GM23338 (cell line): ENCODE results near the gene CCDC91. TPM values are rescaled to one million over a fixed set of nuclear protein-coding genes. Genes with fewer than 3 reads are reported as not detected.

Source experiments
- ATAC-seq: fragments of 200-7000 bp; cut with Tn5 transposase; 3 replicates; pipeline ENCODE4 v1.9.1; 2020
- DNase-seq: peaks from one replicate; pipeline ENCODE4 v3.0.0-alpha.2; 2015; ENCODE audit warnings: low spot score
- H2AFZ ChIP-seq: fragments of 200-600 bp; sonication (generic); 2 replicates; pipeline ENCODE4 v1.8.0; 2016; ENCODE audit warnings: antibody characterized with exemption, mild to moderate bottlenecking, moderate library complexity
- H3F3A ChIP-seq: fragments of 200-600 bp; sonication (generic); replicated peaks from 2 replicates; pipeline ENCODE4 v1.8.0; 2017; ENCODE audit warnings: antibody characterized with exemption, mixed run types, low read depth
- H3K27ac ChIP-seq: fragments of 200-600 bp; sonication (generic); 2 replicates; pipeline ENCODE4 v1.6.1; 2016; ENCODE audit warnings: low read depth
- H3K27me3 ChIP-seq: fragments of 200-600 bp; sonication (generic); 2 replicates; pipeline ENCODE4 v1.8.0; 2016; ENCODE audit warnings: mild to moderate bottlenecking, mixed run types, moderate library complexity; ENCODE audit not compliant: insufficient read depth
- H3K36me3 ChIP-seq: fragments of 200-600 bp; sonication (generic); 2 replicates; pipeline ENCODE4 v1.8.0; 2016; ENCODE audit warnings: mild to moderate bottlenecking; ENCODE audit not compliant: insufficient read depth
- H3K4me1 ChIP-seq: fragments of 200-600 bp; sonication (generic); 2 replicates; pipeline ENCODE4 v1.8.0; 2016; ENCODE audit warnings: mild to moderate bottlenecking, moderate library complexity; ENCODE audit not compliant: insufficient read depth
- H3K4me2 ChIP-seq: fragments of 200-600 bp; sonication (generic); 2 replicates; pipeline ENCODE4 v1.7.1; 2017; ENCODE audit warnings: mixed run types
- H3K4me3 ChIP-seq: fragments of 200-600 bp; sonication (generic); 2 replicates; pipeline ENCODE4 v1.6.1; 2016; ENCODE audit warnings: mixed run types
- H3K79me2 ChIP-seq: fragments of 200-600 bp; sonication (generic); replicated peaks from 2 replicates; pipeline ENCODE4 v1.8.0; 2017; ENCODE audit warnings: mild to moderate bottlenecking; ENCODE audit not compliant: insufficient read depth
- H3K9me2 ChIP-seq: fragments of 200-600 bp; sonication (generic); 2 replicates; pipeline ENCODE4 v1.8.0; 2017; ENCODE audit not compliant: insufficient read depth
- H4K20me1 ChIP-seq: fragments of 200-600 bp; sonication (generic); replicated peaks from 2 replicates; pipeline ENCODE4 v1.8.0; 2017; ENCODE audit warnings: mild to moderate bottlenecking; ENCODE audit not compliant: insufficient read depth
- H3K27ac Mint-ChIP-seq: 2 replicates; pipeline ENCODE4 v1.8.0; 2020; ENCODE audit warnings: inconsistent platforms, mild to moderate bottlenecking, moderate library complexity, mixed read lengths
- H3K27me3 Mint-ChIP-seq: 3 replicates; pipeline ENCODE4 v1.8.0; 2022; ENCODE audit warnings: low read depth, mild to moderate bottlenecking, moderate library complexity, mixed read lengths, inconsistent platforms; ENCODE audit not compliant: insufficient read depth, poor library complexity
- H3K36me3 Mint-ChIP-seq: 3 replicates; pipeline ENCODE4 v1.8.0; 2021; ENCODE audit warnings: low read depth, mild to moderate bottlenecking, inconsistent platforms, moderate library complexity, mixed read lengths
- H3K4me1 Mint-ChIP-seq: 3 replicates; pipeline ENCODE4 v1.8.0; 2020; ENCODE audit warnings: mild to moderate bottlenecking, inconsistent platforms, mixed read lengths
- H3K4me3 Mint-ChIP-seq: 3 replicates; pipeline ENCODE4 v1.8.0; 2021; ENCODE audit warnings: moderate library complexity, mild to moderate bottlenecking, inconsistent platforms, mixed read lengths
- H3K9me3 Mint-ChIP-seq: 3 replicates; pipeline ENCODE4 v1.8.0; 2020; ENCODE audit warnings: moderate library complexity, mild to moderate bottlenecking, inconsistent platforms, mixed read lengths
- CREB1 ChIP-seq: fragments of 250-450 bp; sonication (Bioruptor Pico); IDR thresholded peaks from 2 replicates; pipeline ENCODE4 v1.5.0; 2020; ENCODE audit warnings: low read depth, mild to moderate bottlenecking, moderate library complexity
- CTCF ChIP-seq, 2 experiments: fragments of 200-600 bp in 1 of 2; sonication (generic) in 1 of 2; conservative IDR thresholded peaks; 2 replicates each; pipeline versions ENCODE4 v1.5.1 to v1.6.1; 2016 to 2017; ENCODE audit warnings: antibody characterized with exemption in 2 of 2, low read depth in 2 of 2, mild to moderate bottlenecking in 2 of 2, moderate library complexity in 1 of 2
- EZH2 ChIP-seq: fragments of 200-600 bp; sonication (generic); IDR thresholded peaks from one replicate; pipeline ENCODE4 v1.8.0; 2017; ENCODE audit warnings: antibody characterized with exemption, mild to moderate bottlenecking, low read depth; ENCODE audit not compliant: unreplicated experiment
- EZH2phosphoT487 ChIP-seq: fragments of 200-600 bp; sonication (generic); IDR thresholded peaks from one replicate; pipeline ENCODE4 v1.8.1; 2018; ENCODE audit warnings: antibody characterized with exemption; ENCODE audit not compliant: unreplicated experiment
- JUNB ChIP-seq: IDR thresholded peaks from one replicate; pipeline ENCODE4 v1.6.1; 2016; ENCODE audit warnings: antibody characterized with exemption; ENCODE audit not compliant: unreplicated experiment
- NANOG ChIP-seq: IDR thresholded peaks from 2 replicates; pipeline ENCODE4 v1.6.1; 2016; ENCODE audit warnings: antibody characterized with exemption, borderline replicate concordance
- STAT1 ChIP-seq: IDR thresholded peaks from one replicate; pipeline ENCODE4 v1.6.1; 2016; ENCODE audit warnings: antibody characterized with exemption; ENCODE audit not compliant: unreplicated experiment
- ZNF114 ChIP-seq: fragments of 250-450 bp; sonication (Bioruptor Pico); IDR thresholded peaks from 2 replicates; pipeline ENCODE4 v1.5.0; 2020; ENCODE audit warnings: mild to moderate bottlenecking, moderate library complexity
- ZNF331 ChIP-seq: fragments of 250-450 bp; sonication (Bioruptor Pico); IDR thresholded peaks from 2 replicates; pipeline ENCODE4 v1.5.0; 2020; ENCODE audit warnings: low read depth, mild to moderate bottlenecking, moderate library complexity
- polyA plus RNA-seq: library from polyadenylated mRNA; unstranded; fragments of >200 nt; fragmentation: Nextera tagmentation; extraction: Ambion mirVana; gene quantifications from 2 replicates; pipeline ENCODE4 v1.2.1, GENCODE V29; 2016
- total RNA-seq: library from RNA; depleted of rRNA; stranded (reverse); fragments of >200 nt; shearing (Covaris generic); gene quantifications from 2 replicates; pipeline ENCODE4 v1.2.3, GENCODE V29; 2014
- TF ChIP-seq, protein P1 (sequence below): IDR thresholded peaks from one replicate; pipeline ENCODE4 v1.6.1; 2018; ENCODE audit warnings: antibody characterized with exemption; ENCODE audit not compliant: unreplicated experiment
- TF ChIP-seq, protein P2 (sequence below): fragments of 250-450 bp; sonication (Bioruptor Pico); IDR thresholded peaks from 2 replicates; pipeline ENCODE4 v1.5.0; 2020; ENCODE audit warnings: mild to moderate bottlenecking, moderate library complexity
- TF ChIP-seq, protein P3 (sequence below): IDR thresholded peaks from 2 replicates; pipeline ENCODE4 v1.6.1; 2016; ENCODE audit warnings: antibody characterized with exemption

Gene CCDC91
- total and polyA plus RNA-seq, 2 experiments from 2014 or later, result 24.7 to 48.7 TPM

GRCh38 chr12:28535216-28535615 lies 345.0 kb downstream of the CCDC91 start:
- H3F3A ChIP-seq, result no peaks in the 10 kb centered on the region
- H3K4me3 Mint-ChIP-seq, result no peak overlapping the region
- H3K27me3 ChIP-seq, result no peaks in the 10 kb centered on the region
- peaks cover 12% of the 10 kb centered on the region; the same call in 2 of the 3 replicates for H3K4me1 Mint-ChIP-seq
- no peak for TF ChIP-seq NANOG
- TF ChIP-seq, protein P1, sequence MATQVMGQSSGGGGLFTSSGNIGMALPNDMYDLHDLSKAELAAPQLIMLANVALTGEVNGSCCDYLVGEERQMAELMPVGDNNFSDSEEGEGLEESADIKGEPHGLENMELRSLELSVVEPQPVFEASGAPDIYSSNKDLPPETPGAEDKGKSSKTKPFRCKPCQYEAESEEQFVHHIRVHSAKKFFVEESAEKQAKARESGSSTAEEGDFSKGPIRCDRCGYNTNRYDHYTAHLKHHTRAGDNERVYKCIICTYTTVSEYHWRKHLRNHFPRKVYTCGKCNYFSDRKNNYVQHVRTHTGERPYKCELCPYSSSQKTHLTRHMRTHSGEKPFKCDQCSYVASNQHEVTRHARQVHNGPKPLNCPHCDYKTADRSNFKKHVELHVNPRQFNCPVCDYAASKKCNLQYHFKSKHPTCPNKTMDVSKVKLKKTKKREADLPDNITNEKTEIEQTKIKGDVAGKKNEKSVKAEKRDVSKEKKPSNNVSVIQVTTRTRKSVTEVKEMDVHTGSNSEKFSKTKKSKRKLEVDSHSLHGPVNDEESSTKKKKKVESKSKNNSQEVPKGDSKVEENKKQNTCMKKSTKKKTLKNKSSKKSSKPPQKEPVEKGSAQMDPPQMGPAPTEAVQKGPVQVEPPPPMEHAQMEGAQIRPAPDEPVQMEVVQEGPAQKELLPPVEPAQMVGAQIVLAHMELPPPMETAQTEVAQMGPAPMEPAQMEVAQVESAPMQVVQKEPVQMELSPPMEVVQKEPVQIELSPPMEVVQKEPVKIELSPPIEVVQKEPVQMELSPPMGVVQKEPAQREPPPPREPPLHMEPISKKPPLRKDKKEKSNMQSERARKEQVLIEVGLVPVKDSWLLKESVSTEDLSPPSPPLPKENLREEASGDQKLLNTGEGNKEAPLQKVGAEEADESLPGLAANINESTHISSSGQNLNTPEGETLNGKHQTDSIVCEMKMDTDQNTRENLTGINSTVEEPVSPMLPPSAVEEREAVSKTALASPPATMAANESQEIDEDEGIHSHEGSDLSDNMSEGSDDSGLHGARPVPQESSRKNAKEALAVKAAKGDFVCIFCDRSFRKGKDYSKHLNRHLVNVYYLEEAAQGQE, result no peak
- TF ChIP-seq STAT1, result no peak
- no peak for TF ChIP-seq EZH2
- no peak for TF ChIP-seq CTCF (conservative IDR thresholded peaks at IDR 0.05; ENCODE audit: low read depth in 2 of 2)
- no peak for TF ChIP-seq EZH2phosphoT487
- no peak for TF ChIP-seq JUNB
- TF ChIP-seq, protein P2, sequence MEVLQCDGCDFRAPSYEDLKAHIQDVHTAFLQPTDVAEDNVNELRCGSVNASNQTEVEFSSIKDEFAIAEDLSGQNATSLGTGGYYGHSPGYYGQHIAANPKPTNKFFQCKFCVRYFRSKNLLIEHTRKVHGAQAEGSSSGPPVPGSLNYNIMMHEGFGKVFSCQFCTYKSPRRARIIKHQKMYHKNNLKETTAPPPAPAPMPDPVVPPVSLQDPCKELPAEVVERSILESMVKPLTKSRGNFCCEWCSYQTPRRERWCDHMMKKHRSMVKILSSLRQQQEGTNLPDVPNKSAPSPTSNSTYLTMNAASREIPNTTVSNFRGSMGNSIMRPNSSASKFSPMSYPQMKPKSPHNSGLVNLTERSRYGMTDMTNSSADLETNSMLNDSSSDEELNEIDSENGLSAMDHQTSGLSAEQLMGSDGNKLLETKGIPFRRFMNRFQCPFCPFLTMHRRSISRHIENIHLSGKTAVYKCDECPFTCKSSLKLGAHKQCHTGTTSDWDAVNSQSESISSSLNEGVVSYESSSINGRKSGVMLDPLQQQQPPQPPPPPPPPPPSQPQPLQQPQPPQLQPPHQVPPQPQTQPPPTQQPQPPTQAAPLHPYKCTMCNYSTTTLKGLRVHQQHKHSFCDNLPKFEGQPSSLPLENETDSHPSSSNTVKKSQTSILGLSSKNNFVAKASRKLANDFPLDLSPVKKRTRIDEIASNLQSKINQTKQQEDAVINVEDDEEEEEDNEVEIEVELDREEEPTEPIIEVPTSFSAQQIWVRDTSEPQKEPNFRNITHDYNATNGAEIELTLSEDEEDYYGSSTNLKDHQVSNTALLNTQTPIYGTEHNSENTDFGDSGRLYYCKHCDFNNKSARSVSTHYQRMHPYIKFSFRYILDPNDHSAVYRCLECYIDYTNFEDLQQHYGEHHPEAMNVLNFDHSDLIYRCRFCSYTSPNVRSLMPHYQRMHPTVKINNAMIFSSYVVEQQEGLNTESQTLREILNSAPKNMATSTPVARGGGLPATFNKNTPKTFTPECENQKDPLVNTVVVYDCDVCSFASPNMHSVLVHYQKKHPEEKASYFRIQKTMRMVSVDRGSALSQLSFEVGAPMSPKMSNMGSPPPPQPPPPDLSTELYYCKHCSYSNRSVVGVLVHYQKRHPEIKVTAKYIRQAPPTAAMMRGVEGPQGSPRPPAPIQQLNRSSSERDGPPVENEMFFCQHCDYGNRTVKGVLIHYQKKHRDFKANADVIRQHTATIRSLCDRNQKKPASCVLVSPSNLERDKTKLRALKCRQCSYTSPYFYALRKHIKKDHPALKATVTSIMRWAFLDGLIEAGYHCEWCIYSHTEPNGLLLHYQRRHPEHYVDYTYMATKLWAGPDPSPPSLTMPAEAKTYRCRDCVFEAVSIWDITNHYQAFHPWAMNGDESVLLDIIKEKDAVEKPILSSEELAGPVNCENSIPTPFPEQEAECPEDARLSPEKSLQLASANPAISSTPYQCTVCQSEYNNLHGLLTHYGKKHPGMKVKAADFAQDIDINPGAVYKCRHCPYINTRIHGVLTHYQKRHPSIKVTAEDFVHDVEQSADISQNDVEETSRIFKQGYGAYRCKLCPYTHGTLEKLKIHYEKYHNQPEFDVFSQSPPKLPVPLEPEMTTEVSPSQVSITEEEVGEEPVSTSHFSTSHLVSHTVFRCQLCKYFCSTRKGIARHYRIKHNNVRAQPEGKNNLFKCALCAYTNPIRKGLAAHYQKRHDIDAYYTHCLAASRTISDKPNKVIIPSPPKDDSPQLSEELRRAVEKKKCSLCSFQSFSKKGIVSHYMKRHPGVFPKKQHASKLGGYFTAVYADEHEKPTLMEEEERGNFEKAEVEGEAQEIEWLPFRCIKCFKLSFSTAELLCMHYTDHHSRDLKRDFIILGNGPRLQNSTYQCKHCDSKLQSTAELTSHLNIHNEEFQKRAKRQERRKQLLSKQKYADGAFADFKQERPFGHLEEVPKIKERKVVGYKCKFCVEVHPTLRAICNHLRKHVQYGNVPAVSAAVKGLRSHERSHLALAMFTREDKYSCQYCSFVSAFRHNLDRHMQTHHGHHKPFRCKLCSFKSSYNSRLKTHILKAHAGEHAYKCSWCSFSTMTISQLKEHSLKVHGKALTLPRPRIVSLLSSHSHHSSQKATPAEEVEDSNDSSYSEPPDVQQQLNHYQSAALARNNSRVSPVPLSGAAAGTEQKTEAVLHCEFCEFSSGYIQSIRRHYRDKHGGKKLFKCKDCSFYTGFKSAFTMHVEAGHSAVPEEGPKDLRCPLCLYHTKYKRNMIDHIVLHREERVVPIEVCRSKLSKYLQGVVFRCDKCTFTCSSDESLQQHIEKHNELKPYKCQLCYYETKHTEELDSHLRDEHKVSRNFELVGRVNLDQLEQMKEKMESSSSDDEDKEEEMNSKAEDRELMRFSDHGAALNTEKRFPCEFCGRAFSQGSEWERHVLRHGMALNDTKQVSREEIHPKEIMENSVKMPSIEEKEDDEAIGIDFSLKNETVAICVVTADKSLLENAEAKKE, result no peak
- TF ChIP-seq CREB1, result no peak
- TF ChIP-seq, protein P3, sequence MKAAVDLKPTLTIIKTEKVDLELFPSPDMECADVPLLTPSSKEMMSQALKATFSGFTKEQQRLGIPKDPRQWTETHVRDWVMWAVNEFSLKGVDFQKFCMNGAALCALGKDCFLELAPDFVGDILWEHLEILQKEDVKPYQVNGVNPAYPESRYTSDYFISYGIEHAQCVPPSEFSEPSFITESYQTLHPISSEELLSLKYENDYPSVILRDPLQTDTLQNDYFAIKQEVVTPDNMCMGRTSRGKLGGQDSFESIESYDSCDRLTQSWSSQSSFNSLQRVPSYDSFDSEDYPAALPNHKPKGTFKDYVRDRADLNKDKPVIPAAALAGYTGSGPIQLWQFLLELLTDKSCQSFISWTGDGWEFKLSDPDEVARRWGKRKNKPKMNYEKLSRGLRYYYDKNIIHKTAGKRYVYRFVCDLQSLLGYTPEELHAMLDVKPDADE, result no peak
- TF ChIP-seq ZNF331 (CRISPR knock-in tag), result no peak
- no peak for TF ChIP-seq ZNF114 (CRISPR knock-in tag)
- H3K9me3 Mint-ChIP-seq, result peaks cover 3% of the 10 kb centered on the region; the same call in 1 of the 3 replicates
- no peak overlapping the region for H3K27ac ChIP-seq
- H3K4me2 ChIP-seq, result no peak overlapping the region
- no peak for ATAC-seq
- no peak overlapping the region for H3K27ac Mint-ChIP-seq
- peaks cover 2% of the 10 kb centered on the region for H3K27me3 Mint-ChIP-seq
- H3K79me2 ChIP-seq, result no peaks in the 10 kb centered on the region
- H3K36me3 Mint-ChIP-seq, result 0 out of 3 replicates have a peak, but pooled peaks cover 4% of the 10 kb centered on the region
- H2AFZ ChIP-seq, result no peak overlapping the region
- no peaks in the 10 kb centered on the region for H3K9me2 ChIP-seq
- no peaks in the 10 kb centered on the region; the same call in 1 of the 2 replicates for H3K4me1 ChIP-seq
- H4K20me1 ChIP-seq, result no peaks in the 10 kb centered on the region
- DNase-seq, result no peak
- no peaks in the 10 kb centered on the region for H3K36me3 ChIP-seq
- H3K4me3 ChIP-seq, result no peak overlapping the region
